NCI-H226 (cell line): Measurements from ENCODE around the gene PLA2G15.
A peak's percentile ranks its signal among the peaks of the same experiment; 100 is the strongest.
"Not testable (repeated sequence)": the region's sequence is repeated elsewhere in the genome, so short reads cannot be mapped to it uniquely, and the experiment has no call there.

Source experiments
- DNase-seq: peaks from one replicate; pipeline ENCODE4 v3.0.0-alpha.2; 2015

Gene PLA2G15

GRCh38 chr16:68281368-68282063 is 36.3 kb downstream of the PLA2G15 start:
- no peak for DNase-seq

- DNase-seq: no peak
Observed at GRCh38 chr16:68282064-68282452, 36.9 kb downstream of the PLA2G15 start.

- DNase-seq: no peak
Observed at GRCh38 chr16:68283346-68283745, 38.2 kb downstream of the PLA2G15 start.

GRCh38 chr16:68283801-68284598 is 38.8 kb downstream of the PLA2G15 start:
- DNase-seq: no peak

GRCh38 chr16:68284847-68285246 is 39.7 kb downstream of the PLA2G15 start:
- no peak for DNase-seq

DNA sequence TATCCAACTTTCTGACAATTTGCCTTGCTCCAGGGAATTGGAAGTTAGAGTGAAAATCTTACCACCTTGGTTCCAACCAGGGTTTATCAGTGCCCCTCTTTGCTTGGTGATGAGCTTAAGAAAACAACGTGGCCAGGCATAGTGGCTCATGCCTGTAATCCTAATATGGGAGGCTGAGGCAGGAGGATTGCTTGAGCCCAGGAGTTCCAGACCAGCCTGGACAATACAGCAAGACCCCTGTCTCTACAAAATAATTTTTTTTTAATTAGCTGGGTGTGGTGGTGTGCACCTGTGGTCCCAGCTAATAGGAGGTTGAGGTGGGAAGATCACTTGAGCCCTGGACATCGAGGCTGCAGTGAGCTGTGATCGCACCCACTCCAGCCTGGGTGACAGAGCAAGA is 40.5 kb downstream of the PLA2G15 start:
- no peak for DNase-seq

DNA sequence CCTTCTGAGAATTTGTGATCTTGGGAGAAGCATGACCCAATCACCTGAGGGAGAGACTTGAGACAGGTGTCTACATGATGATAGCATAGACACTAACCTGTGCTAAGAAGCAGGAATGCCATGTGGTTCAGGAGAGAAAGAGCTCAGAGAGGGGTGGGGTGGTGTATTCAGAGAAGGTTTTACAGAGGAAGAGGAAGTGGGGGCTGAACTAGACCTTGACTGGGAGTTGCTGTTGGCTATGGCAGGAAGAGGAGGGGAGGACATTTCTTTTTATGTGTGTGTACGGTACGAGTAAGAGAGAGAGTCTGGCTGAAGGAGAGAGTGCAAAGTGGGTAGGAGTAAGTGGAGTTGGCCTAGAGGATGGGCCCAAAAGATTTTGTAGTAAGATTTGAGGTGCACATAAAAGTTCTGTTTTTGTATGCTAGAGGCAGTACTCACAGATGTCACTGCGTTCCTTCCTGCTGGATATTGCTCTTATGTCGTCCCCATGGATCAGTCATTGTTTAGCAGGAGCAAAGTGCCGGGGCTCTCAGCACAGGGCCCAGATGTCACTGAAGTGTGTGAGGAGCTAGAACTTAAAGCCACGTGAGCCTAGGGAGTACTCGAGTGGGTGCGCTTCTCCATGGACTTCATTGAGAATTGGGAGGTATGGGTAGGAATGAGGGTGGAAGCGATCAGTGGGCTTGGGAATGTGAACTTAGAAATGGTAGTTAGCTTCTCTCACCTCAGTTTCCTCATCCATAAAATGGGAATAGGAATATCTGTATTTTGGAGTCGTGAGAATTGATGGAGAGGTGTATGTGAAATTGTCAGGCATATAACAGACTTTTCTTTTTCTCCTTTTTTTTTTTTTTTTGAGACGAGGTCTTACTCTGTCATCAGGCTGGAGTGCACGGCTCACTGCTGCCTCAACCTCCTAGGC is 41.2 kb downstream of the PLA2G15 start:
- no peak for DNase-seq

- peak; percentile 85 for DNase-seq
Observed at GRCh38 chr16:68287276-68288251, 42.4 kb downstream of the PLA2G15 start.

- DNase-seq: no peak
Observed at GRCh38 chr16:68288252-68288650, 43.1 kb downstream of the PLA2G15 start.

- DNase-seq: not testable (repeated sequence)
Observed at GRCh38 chr16:68288796-68289195, 43.6 kb downstream of the PLA2G15 start.

GRCh38 chr16:68289202-68289601 is 44.0 kb downstream of the PLA2G15 start:
- DNase-seq: no peak

- DNase-seq: no peak
Observed at GRCh38 chr16:68289621-68290329, 44.6 kb downstream of the PLA2G15 start.

DNA sequence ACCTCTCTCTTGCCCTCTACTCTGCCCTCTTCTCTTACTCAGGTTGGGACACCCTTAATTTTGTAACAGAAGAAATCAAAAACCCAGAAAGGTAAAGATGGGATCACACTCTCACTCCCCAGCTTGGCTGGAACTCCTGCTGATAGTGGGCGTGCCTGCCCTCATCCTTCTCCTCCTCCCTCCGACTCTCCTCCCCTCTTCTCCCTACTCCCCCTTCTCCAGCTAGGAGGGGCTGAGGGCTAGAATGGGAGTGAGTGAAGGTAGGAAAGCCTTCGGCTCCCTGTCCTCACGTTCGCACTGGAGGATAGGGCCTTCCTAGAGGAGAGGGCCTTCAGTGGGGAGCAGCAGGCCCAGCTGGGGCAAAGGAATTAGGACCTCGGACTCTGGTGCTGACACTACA is 45.3 kb downstream of the PLA2G15 start:
- DNase-seq: no peak

GRCh38 chr16:68291227-68291626 is 46.1 kb downstream of the PLA2G15 start:
- no peak for DNase-seq

DNA sequence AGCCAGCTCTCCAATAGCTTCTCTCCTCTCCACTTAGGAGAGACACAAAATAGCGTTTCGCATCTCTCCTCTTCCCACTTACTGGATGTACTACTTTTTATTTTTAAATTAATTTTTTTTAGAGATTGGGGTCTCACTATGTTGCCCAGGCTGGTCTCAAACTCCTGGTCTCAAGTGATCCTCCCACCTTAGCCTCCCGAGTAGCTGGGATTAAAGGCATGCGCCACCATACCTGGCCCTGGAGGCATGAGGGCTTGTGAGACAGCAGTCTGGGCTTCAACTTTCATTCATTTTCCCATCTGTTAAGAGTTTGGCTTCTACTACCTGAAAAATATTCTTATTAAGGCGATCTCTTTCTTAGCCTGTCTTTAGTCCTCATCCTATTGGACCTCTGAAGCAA is 47.3 kb downstream of the PLA2G15 start:
- DNase-seq: no peak

- no peak for DNase-seq
Observed at GRCh38 chr16:68296291-68296690, 51.1 kb downstream of the PLA2G15 start.

DNA sequence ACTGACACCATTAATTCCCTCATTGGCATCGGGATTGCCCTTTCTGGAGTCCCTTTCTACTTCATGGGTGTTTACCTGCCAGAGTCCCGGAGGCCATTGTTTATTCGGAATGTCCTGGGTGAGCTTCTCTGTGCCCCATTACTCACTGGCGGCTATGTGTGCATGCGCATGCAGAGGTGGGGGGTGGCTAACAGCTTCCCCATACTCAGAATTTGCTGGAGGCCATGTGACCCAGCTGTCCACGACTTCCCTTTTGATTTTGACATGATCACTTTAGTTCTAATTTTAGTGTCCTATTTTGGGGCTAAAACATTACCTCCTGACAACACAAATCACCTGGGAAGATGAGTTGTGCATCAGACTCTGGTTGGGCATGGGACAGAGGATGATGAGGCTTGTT is 51.5 kb downstream of the PLA2G15 start:
- DNase-seq: no peak

DNA sequence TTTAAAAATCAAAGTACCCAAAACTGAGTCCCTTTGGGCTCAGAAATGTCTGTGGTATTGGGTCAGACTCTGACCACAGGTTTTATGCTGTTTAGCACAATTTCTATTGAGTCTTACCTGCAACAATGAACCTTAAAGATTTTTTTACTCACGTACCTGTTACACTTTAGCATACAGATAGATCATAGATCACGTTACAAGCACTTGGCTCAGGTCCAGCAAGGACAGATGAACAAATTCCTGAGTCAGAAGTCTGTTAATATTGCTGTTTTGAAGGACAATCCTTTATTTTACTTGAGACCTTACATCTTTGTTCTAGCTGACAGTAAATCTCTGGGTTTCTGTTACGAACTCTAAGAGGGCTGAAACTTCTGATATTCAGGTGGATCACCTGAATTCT is 52.7 kb downstream of the PLA2G15 start:
- no peak for DNase-seq

DNA sequence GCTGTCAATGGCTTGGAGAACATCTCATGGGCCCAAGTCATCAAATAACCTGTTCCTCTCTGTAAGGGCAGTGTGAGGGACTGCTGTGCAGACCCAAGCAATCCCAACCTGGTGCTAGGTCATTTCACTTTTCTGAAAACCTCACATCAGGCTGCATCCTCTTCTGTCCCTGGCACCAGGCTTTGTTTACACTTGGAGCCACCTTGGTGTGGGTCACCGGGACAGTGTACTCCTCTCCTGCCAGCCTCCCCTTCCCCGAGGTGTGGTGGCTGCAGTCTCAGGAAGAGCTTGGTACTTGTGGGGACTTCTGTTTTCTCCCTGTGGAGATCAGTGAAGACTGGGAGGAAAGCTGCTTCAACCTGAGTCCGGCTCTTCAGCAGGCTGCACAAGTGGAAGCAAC is 53.1 kb downstream of the PLA2G15 start:
- DNase-seq: no peak

- DNase-seq: peak; percentile 41
Observed at GRCh38 chr16:68298907-68299561, 53.9 kb downstream of the PLA2G15 start.
